ENCODE measurements around the gene ITSN1. TPM values are rescaled to one million over a fixed set of nuclear protein-coding genes. Genes with fewer than 3 reads are reported as not detected.
"Not testable (repeated sequence)": the region's sequence is repeated elsewhere in the genome, so short reads cannot be mapped to it uniquely, and the experiment has no call there.

ITSN1 gene
- total RNA-seq, 1 donor from 2014 or later = 116 TPM

DNA sequence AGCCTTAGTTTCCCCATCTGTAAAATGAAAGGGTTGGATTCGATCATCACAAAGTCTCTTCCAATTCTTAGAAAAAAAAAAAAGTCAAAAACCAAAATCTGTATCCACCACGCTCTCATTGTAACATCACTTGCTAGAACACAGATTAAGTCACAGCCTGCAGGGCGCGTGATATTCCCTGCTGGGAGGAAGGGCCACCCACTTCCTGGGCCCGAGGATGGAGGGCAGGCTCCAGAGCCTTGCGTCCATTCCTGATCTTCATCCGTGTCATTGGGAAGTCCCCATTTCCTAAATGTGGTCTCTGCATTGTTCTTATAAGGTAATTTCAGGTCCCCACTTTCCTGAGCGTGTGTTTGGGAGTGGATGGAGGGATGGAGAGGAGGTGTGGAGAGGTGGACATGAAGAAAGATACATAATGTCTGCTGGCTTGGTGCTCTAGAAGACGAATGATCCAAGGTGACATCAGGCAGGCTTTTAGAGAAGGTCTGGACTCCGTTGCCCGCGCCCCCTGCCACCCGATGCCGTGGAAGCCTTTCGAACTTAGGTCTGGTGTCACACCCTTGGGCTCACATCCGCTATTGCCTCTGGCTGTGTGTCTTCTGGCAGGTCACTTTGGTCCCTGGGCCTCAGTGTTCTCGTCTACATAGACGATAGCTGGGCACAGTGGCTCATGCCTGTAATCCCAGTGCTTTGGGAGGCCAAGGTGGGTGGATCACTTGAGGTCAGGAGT lies 217.2 kb downstream of the ITSN1 start:
- Mint-ChIP-seq H3K27me3 (peaks cover 6% of the 10 kb centered on the region), H3K27ac (no peak overlapping the region), H3K36me3 (ENCODE audit: insufficient read depth) (no peaks in the 10 kb centered on the region), H3K4me3 (ENCODE audit: low read depth) (no peak overlapping the region), H3K9me3 (ENCODE audit: low read depth) (no peaks in the 10 kb centered on the region), H3K4me1 (ENCODE audit: low read depth) (peaks cover 1% of the 10 kb centered on the region)
- TF ChIP-seq, protein P1, sequence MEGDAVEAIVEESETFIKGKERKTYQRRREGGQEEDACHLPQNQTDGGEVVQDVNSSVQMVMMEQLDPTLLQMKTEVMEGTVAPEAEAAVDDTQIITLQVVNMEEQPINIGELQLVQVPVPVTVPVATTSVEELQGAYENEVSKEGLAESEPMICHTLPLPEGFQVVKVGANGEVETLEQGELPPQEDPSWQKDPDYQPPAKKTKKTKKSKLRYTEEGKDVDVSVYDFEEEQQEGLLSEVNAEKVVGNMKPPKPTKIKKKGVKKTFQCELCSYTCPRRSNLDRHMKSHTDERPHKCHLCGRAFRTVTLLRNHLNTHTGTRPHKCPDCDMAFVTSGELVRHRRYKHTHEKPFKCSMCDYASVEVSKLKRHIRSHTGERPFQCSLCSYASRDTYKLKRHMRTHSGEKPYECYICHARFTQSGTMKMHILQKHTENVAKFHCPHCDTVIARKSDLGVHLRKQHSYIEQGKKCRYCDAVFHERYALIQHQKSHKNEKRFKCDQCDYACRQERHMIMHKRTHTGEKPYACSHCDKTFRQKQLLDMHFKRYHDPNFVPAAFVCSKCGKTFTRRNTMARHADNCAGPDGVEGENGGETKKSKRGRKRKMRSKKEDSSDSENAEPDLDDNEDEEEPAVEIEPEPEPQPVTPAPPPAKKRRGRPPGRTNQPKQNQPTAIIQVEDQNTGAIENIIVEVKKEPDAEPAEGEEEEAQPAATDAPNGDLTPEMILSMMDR (IDR thresholded peaks at IDR 0.05; ENCODE audit: unreplicated experiment) = no peak
- DNase-seq (ENCODE audit: low spot score, unreplicated experiment) = no peak

DNA sequence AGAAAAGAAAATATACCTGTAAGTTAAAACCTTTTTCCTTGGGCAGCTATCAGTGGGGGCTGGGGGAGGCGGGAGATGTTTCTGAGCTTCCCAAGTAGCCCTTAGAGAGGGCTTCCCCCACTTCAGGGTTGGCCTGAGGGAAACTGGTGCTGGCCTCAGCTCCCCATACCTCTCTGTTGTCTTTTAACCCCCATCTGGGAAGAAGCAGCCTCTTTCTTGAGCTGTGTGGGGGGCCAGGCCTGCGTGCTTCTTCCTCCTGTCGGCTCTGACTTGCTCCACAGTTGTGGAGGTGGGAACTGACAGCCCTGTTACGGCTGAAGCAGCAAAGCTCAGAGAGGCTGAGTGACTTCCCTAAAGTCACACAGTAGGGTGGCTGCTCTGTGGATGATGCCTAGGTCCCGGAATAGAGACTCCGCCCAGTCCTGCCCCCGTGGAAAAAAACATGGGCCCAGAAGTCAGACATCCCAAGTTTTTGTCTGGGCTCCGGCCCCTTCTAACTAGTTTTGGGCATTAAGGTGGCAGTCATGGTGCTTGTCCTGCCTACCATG lies 218.1 kb downstream of the ITSN1 start:
- Mint-ChIP-seq H3K4me3 (ENCODE audit: low read depth) (no peak overlapping the region), H3K36me3 (ENCODE audit: insufficient read depth) (no peaks in the 10 kb centered on the region), H3K27ac (no peak overlapping the region), H3K27me3 (peaks cover 6% of the 10 kb centered on the region), H3K4me1 (ENCODE audit: low read depth) (peaks cover 1% of the 10 kb centered on the region), H3K9me3 (ENCODE audit: low read depth) (no peaks in the 10 kb centered on the region)
- TF ChIP-seq, protein P1 (IDR thresholded peaks at IDR 0.05; ENCODE audit: unreplicated experiment) = no peak
- no peak for DNase-seq (ENCODE audit: low spot score, unreplicated experiment)

DNA sequence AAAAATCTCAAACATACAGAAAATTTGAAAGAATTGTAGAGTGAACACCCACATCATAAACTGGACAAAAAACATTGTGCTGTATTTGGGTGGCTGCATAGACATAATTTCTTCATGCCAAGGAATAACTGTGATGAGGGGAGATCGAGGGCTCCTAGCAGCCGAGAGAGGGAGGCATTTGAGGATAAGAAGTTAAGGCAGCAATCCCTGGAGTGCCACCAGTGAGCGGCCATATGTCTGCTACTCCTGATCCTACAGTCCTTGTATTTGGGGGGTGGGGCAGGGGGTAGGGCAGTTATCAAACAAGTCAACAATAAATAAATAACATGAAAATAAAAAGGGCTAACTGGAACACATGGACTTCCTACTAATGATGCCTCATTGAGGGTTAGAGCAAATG lies 218.8 kb downstream of the ITSN1 start:
- Mint-ChIP-seq H3K27ac (no peak overlapping the region), H3K4me3 (ENCODE audit: low read depth) (no peak overlapping the region), H3K4me1 (ENCODE audit: low read depth) (peaks cover 1% of the 10 kb centered on the region), H3K27me3 (peaks cover 6% of the 10 kb centered on the region), H3K36me3 (ENCODE audit: insufficient read depth) (no peaks in the 10 kb centered on the region), H3K9me3 (ENCODE audit: low read depth) (no peaks in the 10 kb centered on the region)
- DNase-seq (ENCODE audit: low spot score, unreplicated experiment) = no peak
- TF ChIP-seq, protein P1 (IDR thresholded peaks at IDR 0.05; ENCODE audit: unreplicated experiment) = no peak

DNA sequence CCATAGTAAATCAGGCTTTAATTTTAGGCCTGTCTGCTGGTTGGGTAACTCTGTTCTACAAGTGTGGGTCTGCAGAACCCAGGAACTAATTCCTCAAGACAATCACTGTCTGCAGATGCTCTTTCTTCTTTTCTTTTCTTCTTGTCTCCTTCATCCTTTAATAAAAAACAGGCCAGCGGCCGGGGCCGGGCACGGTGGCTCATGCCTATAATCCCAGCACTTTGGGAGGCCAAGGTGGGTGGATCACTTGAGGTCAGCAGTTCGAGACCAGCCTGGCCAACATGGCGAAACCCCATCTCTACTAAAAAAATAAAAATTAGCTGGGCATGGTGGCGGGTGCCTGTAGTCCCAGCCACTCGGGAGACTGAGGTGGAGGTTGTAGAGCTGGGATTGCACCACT lies 220.9 kb downstream of the ITSN1 start:
- H3K36me3 Mint-ChIP-seq (ENCODE audit: insufficient read depth); H3K27ac Mint-ChIP-seq; H3K4me1 Mint-ChIP-seq (ENCODE audit: low read depth); H3K9me3 Mint-ChIP-seq (ENCODE audit: low read depth); H3K4me3 Mint-ChIP-seq (ENCODE audit: low read depth); DNase-seq (ENCODE audit: low spot score, unreplicated experiment); H3K27me3 Mint-ChIP-seq: not testable (repeated sequence)

DNA sequence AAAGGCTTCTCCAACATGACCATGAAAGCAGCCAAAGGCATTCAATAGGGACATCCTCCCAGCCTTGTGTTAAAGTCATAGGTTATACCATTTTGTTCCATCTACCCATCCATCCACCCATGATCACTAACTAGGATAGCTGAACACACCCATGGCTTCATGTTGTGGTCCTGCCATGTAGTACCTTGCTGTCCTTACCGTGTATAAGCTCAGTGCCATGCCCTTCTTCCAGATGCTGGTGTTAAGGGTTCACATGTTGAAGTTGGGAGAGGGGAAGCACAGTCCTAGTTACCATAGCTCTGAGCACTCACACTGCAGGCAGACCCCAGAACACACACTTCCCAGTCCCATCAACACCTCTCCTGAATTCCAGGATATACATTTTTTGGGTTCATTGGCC lies 221.8 kb downstream of the ITSN1 start:
- Mint-ChIP-seq H3K9me3 (ENCODE audit: low read depth) (no peaks in the 10 kb centered on the region), H3K27ac (peak overlapping the region; percentile 62), H3K36me3 (ENCODE audit: insufficient read depth) (peaks cover 2% of the 10 kb centered on the region), H3K27me3 (no peaks in the 10 kb centered on the region), H3K4me3 (ENCODE audit: low read depth) (no peak overlapping the region), H3K4me1 (ENCODE audit: low read depth) (no peaks in the 10 kb centered on the region)
- TF ChIP-seq, protein P1 (IDR thresholded peaks at IDR 0.05; ENCODE audit: unreplicated experiment) = no peak
- DNase-seq (ENCODE audit: low spot score, unreplicated experiment) = no peak

DNA sequence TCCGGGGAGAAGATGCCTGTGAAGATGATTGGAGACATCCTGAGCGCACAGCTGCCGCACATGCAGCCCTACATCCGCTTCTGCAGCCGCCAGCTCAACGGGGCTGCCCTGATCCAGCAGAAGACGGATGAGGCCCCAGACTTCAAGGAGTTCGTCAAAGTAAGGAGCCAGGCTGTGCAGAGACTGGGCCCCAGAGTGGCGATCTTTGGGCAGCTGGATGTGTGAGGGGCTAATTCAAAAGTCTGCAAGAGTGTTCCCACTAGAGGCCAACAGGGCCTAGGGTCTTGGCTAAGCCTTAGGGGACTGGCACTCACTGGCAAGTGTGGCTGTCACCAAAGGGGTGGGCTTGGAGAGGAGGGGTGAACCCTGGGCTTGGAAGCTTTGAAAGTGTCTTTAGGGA lies 222.9 kb downstream of the ITSN1 start:
- H3K27me3 Mint-ChIP-seq = no peaks in the 10 kb centered on the region
- no peak for DNase-seq (ENCODE audit: low spot score, unreplicated experiment)
- TF ChIP-seq, protein P1 (IDR thresholded peaks at IDR 0.05; ENCODE audit: unreplicated experiment) = no peak
- H3K4me3 Mint-ChIP-seq (ENCODE audit: low read depth) = no peak overlapping the region
- no peaks in the 10 kb centered on the region for H3K4me1 Mint-ChIP-seq (ENCODE audit: low read depth)
- no peaks in the 10 kb centered on the region for H3K9me3 Mint-ChIP-seq (ENCODE audit: low read depth)
- H3K36me3 Mint-ChIP-seq (ENCODE audit: insufficient read depth) = peaks cover 5% of the 10 kb centered on the region
- H3K27ac Mint-ChIP-seq = no peak overlapping the region
